SK-N-MC (cell line): Measurements from ENCODE around the gene AKT1S1.

Source experiments
- EZH2 ChIP-seq: fragments of 200-600 bp; sonication (generic); IDR thresholded peaks from one replicate; pipeline ENCODE4 v1.6.1; 2017; ENCODE audit warnings: antibody characterized with exemption
- FOXP2 ChIP-seq: optimal IDR thresholded peaks from 2 replicates; pipeline ENCODE3; 2011; ENCODE audit warnings: mild to moderate bottlenecking, moderate library complexity; ENCODE audit not compliant: insufficient read depth; ENCODE audit errors: extremely low read length, control extremely low read depth

DNA sequence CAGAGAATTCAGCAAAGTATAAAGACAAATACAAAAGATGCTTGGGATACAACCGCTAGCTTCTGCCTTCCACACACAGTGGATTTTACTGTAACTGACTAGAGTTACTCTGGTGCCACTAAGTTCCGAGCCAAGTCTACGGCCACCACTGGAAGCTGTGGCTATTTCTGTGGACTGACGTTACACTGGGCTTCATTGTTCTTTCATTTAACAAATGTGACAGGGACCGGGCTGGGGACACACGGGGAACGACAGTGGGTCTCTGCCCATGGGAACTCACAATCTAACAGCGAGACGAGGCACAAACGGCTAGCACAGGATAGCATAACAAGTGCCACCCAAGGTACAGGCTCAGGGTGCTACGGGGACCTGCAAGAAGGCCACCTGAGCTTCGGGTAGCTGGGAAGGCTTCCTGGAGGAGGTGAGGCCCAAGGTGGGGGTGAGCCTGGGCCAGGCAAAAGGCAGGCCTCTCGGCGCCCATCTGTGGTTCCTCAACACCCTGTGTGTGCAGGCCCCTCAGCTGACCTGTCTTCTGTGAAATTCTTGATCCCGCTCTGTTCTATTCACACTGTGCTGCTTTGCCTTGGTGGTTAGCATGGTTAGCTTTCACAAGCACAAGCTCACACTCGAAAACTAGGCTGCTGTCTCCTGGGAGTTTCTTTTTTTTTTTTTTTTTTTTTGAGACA, 29.9 kb upstream of the AKT1S1 start:
- no peak for TF ChIP-seq EZH2
- no peak for TF ChIP-seq FOXP2
